Measurements from ENCODE around the gene SUPT5H.

The SUPT5H gene

DNA sequence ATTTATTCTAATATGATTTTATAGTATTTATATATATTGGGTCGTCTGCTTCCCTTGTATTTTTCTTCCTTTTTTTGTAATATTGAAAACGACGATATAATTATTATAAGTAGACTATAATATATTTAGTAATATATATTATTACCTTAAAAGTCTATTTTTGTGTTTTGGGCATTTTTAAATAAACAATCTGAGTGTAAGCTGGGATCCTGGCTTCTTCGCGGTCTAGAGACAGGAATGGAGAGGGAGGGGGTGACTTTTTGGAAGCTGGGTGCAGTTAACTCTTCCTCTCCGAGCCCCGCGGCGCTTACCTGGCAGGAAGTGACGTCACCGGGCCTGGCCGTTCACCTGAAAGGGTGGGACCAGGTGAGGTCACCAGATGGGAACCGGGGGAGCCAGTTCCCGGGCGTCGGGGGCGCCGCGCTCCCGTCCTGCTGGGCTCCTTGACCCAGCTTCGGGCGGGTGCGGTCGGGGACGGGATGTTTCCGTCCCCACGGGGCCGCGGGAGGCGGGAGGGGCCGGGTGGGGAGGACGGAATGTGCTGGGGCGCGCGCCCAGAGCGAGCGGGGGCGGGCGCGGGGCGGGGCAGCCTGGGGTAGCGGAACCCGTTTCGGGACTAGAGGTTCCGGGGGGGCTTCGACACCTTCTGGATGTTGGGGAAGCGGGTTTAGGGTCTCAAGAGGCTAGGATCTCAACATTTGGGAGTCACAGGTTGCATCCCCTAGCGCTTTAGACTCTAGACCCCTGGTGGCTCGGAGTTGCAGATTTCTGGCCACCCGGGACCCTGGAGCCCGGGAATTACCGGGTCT is 36.0 kb upstream of the SUPT5H start:
- peak; percentile 51 for DNase-seq

DNA sequence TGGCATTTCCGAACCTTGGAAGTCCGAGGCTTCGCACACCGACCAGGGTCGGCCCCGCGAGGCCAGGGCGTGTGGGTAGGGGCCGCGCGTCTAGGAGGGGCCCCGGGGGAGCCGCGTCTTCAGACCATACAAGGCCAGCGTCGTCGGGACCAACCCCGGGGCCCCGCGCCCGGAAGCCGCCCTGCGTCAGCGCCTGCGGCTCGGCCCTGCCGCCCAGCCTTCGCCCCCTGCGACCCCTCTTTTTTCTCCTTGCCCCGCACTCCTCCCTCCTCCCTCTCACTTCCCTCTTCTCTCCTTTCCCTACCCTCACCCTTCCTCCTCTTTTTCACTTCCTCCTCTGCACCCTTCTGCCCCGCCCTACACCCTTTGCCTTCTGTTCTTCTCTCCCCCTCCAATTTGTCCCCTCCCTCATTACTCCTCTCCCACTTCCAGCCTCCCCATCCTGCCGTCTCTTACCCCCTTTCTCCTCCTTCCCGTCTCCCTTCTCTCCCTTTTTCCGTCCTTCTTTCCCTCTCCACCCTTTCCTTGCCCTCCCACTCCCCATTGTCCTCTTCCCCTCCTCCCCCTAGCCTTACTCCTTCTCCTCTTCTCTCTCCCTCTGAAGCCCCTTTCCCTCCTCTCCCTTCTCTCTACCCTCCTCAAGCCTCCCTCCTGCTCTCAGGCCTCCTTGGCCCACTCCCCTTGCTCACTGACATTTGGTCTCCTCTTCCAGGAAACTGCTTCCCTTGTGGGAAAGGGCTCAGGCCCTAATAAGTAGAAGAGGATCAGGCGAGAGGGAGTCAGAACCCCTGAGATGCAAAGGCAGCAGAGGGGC is 35.2 kb upstream of the SUPT5H start:
- DNase-seq, result no peak

DNA sequence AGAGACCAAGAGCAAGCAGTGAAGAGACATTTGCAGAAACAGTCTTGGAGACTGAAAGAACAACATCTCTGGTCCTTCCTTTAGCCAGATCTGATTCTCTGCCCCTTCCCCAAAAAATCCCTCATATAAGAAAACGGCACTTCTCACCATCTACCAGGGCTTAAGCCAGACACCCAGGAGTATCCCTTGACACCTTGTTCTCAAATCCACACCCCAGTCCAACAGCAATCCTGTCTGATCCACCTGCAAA is 34.6 kb upstream of the SUPT5H start:
- DNase-seq, result no peak

DNA sequence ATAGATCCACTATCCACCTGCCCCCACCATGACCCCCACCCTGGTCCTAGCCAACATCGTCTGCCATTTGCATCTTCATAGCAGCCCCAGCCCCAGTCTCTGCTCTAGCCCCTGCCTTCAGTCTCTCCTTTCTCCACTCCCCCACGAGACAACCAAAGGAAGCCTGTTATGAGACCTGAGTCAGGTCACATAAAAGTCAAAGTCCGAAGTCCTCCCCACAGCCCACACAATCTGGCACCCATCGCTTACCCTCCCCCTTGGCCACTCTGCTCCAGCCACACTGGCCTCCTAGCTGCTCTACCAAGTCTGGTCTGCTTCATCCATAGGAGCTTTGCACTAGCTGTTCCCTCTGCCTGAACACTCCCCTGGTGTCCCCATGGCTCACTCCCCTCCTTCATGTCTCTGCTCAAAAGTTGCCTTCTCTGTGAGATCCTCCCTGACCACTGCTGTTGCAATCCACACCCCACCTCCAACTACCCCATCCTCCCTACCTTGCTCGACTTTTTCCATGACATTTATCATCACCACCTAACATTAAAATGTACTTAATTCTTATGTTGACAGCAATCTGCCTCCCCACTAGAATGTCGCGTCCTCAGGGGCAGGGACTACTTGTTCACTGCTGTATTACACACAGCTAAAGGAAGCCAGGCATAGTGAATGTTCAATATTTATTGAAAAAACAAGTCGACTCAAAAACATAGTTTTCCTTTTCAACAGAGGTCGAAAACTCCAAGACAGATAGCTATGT is 34.1 kb upstream of the SUPT5H start:
- no peak for DNase-seq

DNA sequence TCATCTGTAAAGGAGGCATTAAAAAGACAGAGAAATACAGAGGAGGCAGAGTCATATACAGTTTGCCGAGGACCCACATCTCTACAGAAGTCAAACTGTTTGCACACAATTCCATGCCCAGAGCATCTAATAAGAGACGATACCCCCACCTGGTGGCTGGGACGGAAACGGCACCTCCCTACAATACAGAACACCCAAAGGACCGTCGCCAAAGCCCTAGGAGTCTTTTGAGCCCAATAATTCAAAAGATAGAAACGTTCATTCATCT is 33.6 kb upstream of the SUPT5H start:
- DNase-seq, result peak; percentile 95

DNA sequence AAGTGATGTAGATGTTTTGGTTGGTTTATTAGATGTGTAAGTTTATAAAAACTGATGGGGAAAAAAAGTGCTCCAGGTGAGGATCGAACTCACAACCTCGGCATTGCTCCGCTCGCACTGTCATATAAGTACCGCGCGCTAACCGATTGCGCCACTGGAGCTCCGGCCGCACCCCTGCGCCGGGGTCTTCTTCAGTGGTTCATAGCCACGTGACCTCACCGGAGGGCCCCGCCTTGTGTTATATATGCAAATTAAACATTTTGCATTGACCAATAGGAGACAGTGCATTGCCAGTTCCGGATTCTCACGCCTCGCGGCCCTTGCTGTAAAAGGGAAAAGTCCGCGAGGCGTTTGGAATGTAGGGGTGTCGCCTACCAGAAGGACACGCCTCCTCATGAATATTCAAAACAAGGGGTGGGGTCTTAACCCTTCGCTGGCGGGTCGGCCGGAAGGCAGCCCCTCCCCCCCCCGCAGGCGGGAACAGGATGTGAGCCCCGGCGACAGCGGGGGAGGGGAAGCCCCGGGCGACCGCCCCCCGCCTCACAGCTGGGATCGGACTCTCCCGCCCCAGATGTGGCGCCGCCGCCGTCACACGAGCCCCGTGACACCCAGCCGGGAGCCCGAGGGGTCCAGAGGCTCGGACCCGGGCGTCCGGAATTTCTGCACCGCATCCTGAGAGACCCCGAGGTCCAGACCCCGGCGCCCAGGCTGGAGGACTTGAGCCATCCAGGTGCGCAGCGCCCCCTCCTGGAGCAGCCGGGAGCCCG is 33.1 kb upstream of the SUPT5H start, which contains the start of gene PLEKHG2:
Gene PLEKHG2, plus strand, starts transcription at position 570 of the 767 bp plus-strand sequence. CDS start 1,418 bp downstream, outside the sequence.
- peak; percentile 99 for DNase-seq

DNA sequence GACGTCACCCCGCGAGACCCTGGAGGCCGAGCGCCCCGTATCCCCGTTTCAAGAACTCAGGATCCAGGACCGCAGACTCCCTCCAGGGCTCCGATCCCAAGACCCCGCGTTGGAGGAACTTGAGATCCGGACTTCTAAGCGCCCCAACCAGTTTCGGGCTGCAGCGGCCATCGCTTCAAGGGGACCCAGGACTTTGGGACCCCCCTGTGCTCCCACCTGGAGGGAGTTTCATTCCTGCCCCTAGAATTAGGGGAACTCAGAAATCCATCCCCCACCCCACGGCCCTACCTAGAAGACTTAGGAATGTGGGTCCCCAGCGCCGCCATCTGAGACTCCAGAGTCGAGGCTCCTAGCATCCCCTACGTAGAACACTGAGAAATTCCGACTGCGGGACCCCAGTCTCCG is 32.5 kb upstream of the SUPT5H start:
- DNase-seq, result no peak

DNA sequence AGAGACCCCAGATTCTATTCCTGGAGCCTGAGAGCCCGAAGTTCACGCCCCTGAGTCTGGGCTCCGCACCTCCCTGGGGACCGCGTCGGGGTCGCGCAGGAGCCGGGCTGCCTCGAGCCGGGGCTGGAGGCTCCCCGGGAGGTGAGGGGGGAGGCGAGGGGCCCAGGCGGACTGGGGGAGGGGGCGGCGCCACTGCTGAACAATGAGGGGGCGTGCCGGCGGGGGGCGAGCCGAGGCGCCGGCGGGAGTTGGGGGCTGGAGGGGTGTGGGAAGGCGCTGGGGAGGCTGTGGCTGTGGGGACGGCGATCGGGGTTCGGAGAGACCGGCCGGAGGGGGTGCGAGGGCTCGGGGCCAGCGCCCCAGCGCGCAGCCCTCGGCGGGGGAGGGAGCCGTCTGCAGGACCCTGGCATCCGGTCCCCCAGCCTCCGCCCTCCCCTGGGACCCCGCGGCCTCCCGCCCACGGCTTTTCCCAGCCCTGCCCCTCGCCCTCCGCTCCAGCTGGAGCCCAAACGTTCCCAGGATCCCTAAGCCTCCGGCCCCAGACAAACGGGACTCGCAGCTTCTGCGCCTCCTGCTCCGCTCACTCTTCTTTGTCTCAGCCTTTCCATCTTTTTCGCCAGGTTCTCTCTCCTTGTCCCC is 32.0 kb upstream of the SUPT5H start:
- no peak for DNase-seq

DNA sequence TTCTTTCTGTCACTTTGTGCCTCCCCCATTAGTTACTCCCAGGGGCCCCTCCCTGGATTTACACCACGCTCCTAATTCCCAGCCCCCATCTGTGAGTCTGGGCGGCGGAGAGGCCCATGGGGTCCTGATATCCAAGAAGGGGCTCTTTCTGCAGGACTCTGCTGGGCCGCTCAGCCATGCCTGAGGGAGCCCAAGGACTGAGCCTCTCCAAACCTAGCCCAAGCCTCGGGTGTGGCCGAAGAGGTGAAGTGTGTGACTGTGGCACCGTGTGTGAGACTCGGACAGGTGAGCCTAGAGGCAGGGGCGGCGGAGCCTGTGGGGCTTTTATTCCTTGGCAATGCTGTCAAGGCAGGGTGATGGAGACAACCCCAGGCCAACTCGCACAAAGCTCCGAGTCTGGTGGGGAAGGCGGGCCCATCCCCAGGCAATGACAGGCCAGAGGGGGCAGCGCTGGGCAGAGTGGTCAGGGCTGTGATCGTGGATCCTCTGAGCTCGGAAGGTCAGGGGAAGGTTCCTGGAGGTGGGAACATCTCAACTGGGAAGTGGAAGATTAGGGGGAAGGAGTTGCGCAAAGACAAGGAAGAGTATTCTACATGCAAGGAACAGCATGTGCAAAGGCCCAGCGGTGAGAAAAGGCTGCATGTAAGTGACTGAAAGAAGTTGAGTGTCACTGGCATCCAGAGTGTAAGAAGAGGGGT is 31.3 kb upstream of the SUPT5H start:
- DNase-seq, result no peak

DNA sequence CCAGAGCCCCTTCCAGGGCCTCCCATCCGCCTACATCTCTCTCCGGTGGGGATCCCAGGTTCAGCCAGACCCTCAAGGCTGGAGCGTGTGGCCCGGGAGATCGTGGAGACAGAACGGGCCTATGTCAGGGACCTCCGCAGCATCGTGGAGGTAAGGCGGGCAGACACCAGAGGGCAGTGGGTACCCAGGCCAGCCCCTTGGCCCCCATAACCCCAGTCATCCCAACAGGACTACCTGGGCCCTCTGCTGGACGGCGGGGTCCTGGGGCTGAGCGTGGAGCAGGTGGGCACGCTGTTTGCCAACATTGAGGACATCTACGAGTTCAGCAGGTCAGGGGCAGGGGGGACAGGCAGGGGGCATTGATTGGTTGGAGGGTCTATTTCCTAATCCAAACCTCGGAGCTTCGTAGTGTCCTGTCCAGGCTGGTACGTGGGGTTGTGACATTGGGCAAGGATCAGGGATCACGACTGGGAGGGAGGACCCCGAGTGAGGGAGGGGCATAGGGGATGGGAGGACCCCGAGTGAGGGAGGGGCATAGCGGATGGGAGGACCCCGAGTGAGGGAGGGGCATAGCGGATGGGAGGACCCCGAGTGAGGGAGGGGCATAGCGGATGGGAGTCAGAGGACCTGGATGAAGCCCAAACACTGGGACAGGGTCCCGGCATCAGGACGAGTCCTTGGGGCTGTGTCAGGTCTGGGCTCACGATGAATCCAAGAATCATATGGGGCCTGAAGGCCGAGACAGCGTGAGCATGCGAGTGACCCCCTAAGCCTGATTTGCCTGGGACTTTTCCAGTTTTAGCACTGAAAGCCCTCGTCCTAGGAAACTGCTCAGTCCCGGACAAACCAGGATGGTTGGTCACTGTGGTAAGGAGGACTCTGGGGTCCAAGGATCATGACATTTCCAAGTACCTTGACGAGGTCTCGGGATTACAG is 30.0 kb upstream of the SUPT5H start:
- DNase-seq, result no peak

DNA sequence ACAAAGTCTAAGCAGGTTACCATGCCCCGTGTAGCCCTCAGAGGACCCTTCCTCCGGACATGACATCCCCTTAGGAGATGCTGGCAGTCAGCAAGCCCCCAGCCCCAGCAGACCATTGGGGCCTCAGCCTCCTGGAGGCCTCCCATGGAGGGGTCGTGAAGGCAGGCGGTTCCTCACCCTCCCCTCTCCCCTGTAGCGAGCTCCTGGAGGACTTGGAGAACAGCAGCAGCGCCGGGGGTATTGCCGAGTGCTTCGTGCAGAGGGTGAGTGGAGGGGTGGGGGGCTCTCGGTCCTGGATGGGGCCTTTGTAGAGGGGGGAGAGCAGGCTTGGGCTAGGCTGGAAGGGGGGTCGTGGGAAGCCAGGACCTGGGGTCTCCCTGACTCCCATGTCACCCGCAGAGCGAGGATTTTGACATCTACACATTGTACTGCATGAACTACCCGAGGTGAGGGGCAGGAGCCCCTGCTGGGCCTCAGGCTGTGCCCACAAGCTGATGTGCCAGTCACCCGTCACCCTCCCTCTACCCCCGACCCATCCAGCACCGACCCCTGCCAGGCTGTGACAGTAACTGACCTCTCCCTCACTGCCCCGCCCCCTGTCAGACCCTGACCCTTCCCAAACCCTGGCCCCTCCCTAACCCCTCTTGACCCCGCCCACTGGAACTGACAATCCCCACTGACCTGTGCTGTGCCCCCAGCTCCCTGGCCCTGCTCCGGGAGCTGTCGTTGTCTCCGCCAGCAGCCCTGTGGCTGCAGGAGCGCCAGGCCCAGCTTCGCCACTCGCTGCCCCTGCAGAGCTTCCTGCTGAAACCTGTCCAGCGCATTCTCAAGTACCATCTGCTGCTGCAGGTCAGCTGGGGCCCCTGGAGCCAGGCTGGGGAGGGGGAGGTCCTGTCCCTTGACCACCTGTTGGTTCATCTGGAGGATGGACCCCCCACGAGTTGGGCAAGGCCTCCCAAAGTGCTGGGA is 28.9 kb upstream of the SUPT5H start:
- no peak for DNase-seq

DNA sequence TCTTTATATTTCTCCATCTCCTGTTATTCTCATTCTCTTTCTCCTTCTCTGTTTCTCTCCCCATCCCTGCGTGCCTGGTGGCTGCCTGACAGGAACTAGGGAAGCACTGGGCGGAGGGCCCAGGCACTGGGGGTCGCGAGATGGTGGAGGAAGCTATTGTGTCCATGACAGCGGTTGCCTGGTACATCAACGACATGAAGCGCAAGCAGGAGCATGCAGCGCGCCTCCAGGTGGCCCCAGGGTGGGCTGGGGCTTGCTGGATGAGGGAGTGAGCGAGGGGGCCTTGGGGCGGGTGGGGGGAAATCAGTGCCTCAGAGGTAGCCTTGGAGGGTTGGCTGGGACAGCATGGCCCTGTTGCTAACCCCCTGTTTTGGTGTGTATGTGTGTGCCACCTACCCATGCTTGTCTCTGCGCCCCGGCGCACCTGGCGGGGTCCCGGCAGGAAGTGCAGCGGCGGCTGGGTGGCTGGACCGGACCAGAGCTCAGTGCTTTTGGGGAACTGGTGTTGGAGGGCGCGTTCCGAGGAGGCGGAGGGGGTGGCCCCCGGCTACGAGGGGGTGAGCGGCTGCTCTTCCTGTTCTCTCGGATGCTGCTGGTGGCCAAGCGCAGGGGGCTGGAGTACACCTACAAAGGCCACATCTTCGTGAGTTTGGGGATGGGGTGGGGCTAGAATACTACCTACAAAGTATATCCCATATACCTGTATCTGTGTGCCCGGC is 27.8 kb upstream of the SUPT5H start:
- DNase-seq, result no peak

DNA sequence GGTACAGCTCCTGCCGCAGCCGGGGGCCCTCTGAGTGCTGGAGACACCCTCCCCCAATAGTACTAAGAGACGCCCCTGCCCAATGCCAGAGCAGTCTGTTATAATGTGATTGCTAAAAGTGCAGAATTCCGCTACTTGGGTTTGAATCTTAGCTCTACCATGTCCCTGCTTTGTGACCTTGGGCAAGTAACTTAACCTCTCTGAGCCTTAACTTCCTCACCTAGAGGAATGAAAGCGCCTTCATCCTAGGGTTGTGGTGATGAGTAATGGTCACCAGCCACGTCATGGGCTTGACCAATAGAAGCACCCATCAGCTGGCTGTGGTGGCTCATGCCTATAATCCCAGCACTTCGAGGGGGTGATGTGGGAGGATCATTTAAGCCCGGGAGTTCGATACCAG is 26.4 kb upstream of the SUPT5H start:
- DNase-seq, result no peak

DNA sequence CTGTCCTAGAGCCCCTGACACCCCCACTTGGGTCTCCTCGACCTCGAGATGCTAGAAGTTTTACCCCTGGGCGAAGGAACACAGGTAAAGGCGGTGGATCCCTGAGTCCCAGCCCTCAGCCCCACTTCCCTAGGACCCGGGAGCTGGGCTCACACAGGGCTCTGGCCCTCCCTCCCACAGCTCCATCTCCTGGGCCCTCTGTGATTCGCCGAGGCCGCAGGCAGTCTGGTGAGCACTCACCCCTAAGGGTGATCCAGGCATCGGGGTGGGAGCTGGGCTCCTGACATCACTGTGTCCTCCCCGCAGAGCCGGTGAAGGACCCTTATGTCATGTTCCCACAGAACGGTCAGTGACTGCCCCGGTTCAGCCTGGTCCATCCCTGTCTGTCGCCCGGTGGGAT is 24.6 kb upstream of the SUPT5H start:
- DNase-seq, result no peak

DNA sequence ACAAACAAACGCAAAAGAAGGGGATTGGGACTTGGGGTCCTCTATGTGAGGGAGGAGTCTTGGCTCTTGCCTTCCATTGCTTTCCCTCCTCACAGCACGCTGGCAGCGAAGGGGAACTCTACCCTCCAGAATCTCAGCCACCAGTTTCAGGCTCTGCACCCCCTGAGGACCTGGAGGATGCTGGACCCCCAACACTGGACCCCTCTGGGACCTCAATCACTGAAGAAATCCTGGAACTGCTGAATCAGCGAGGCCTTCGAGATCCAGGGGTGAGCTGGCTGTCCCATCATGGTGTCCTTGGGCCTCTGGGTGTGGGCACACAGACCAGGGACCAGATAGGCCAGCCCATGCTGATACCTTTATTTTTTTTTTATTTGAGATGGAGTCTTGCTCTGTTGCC is 23.4 kb upstream of the SUPT5H start:
- DNase-seq, result no peak

DNA sequence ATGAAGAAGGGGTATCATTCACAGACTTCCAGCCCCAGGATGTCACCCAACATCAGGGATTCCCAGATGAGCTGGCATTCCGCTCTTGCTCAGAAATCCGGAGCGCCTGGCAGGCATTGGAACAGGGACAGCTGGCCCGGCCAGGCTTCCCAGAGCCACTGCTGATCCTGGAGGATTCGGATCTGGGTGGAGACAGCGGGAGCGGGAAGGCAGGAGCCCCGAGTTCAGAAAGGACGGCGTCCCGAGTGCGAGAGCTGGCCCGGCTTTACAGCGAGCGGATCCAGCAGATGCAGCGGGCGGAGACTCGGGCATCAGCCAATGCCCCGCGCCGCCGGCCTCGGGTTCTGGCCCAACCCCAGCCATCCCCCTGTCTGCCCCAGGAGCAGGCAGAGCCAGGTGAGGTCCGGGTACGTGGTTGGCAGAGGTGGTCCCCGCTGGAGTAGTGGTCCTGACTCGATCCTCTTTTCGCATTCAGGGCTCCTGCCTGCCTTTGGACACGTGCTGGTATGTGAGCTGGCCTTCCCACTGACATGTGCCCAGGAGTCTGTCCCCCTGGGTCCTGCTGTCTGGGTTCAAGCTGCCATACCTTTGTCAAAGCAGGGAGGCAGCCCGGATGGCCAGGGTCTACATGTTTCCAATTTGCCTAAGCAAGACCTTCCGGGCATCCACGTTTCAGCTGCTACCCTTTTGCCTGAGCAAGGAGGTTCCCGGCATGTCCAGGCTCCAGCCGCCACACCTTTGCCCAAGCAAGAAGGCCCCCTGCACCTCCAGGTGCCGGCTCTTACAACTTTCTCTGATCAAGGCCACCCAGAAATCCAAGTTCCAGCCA is 21.9 kb upstream of the SUPT5H start:
- no peak for DNase-seq

DNA sequence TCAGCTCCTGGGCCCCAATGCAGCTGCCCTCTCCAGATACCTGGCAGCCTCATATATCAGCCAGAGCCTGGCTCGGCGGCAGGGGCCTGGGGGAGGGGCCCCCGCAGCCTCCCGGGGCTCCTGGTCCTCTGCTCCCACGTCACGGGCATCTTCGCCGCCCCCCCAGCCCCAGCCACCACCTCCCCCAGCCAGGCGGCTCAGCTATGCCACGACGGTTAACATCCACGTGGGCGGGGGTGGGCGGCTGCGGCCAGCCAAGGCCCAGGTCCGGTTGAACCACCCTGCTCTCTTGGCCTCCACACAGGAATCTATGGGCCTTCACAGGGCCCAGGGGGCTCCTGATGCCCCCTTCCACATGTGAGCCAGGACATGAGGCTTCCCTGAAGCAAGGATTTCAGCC is 20.4 kb upstream of the SUPT5H start:
- no peak for DNase-seq

DNA sequence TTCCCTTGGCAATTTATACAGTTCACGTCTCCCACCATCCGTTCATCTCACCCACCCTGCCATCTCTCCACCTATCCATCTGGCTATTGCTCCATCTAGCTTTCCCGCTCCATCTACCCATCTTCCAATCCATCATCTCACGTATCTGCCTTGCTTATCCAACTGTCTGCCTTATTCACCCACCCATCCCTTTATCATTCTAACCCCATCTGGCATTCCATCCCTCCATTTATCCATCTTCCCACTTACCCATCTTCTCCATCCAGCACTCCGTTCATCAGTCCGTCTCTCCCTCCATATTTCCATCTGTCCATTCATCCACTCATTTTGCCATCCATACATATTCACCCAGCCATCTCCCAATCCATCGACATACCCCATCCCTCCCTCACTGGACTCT is 19.6 kb upstream of the SUPT5H start:
- DNase-seq, result no peak
